Activated gamma-delta T cell treated with anti-CD3 and anti-CD28 coated beads, Interleukin-2, amount 50 U/mL, for 16 hours (primary cell): Measurements from ENCODE around the gene RNU11.
"Not testable (repeated sequence)": the region's sequence is repeated elsewhere in the genome, so short reads cannot be mapped to it uniquely, and the experiment has no call there.

Source experiments
- DNase-seq: peaks from one replicate; pipeline ENCODE4 v3.0.0-alpha.2; 2020; ENCODE audit warnings: low read depth

RNU11 gene

GRCh38 chr1:28648474-28649198 lies at the start of gene RNU11:
Gene RNU11 (plus strand): TSS chr1:28648600.
- DNase-seq = peak; percentile 83

DNA sequence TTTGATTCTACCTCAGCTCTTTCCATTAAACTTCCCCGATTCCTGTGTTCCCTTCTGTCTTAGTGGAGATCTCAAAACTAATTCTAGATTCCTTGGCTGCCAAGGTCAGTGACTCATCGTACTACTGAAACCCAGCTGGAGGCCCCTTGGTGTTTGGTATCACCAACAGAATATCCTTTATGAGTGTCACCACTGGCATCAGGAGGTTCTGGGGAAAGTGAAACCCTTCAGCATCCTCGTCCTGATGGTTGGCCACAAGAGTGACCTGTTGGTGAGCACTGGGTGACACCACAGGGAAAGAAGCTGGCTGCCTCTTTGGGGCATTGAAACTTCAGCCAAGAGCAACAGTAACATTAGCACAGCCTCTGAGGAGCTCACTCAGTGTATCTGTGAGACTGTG lies 46.7 kb upstream of the RNU11 start:
- no peak for DNase-seq

GRCh38 chr1:28602536-28603439 lies 45.6 kb upstream of the RNU11 start:
- DNase-seq = no peak

DNA sequence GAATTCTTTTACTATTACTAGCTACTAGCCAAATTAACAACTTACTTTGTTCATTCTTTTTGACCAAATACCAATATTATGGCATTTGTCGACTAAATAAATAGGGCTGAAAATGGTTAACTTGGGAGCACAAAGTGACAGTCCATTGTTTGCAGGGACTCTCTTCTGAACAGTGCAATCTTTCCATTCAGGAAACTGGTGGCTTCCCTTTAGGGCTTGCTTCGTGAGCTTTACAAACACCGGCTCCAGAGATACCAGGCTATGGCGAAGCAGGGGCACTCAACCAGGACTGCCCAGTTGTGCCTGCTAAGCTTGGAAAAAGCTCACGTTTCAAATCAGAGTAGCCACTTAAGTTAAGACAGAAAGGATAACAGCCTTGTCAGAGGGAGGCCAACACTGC lies 44.0 kb upstream of the RNU11 start:
- DNase-seq = no peak

DNA sequence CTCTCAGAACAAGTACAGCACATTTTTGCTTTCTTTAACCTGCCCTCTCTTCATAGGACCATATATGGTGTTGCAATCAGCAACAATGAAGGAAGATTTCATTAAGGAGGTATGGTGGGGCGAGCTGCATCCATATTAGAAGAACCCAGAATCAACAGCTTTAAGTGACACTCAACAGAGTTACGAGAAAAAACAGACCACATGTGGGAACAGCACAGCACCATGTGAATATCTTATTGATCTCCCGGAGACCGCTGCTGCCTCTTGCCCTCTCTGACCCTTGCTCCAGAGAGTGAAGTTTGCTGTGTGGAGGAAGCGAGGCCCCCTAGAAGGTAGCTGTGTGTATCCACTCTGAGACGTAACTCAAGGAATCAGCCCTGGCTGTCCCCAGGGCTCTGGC lies 43.4 kb upstream of the RNU11 start:
- no peak for DNase-seq

DNA sequence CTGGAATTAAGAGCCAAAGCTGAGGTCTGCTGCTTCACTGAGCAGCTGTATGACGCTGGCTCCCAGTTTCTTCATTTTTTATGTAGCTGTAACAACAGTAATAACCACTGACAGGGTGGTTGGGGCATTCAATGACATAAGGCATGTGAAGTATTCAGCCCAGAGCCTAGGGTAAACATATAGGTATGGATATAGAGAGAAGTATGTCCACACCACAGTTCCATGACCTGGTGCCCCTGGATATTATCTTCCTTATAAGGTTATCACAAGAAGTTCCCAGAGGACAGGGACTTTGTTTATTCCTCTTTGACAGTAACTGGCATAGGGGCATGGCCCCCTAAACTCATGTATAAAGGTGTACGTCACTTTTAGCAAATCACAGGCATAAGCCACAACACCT lies 41.6 kb upstream of the RNU11 start:
- DNase-seq = no peak

DNA sequence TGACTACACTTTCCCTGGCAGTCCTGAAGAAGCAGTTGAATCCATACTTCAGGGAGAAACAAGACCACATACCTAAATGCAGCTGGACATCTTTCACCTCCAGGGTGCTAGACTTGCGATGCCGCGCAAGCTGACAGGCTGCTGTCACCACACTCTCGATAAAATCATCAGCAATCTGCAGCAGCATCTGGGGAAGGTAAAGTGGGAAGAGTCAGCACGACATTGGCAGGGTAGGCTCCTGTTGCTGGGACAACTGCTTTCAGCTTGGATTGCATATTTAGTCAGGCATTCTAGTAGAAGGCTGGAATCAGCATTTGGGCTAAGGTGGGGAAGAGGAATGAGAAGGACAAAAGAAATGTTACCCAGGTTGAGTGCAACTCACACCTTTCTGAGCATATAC lies 35.2 kb upstream of the RNU11 start:
- no peak for DNase-seq

DNA sequence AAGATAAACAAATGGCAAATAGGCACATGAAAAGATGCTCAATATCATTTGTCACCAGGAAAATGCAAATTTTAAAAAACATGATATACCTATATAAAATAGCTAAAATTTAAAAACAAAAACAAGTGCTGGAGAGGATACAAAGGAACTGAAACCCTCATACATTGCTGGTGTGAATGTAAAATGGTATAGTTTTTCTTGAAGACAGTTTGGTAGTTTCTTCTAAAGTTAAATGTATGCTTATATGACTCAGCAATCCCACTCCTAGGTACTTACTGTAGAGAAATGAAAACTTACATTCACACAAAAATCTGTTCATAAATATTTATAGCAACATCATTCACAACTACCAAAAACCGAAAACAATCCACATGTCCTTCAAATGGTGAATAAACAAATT lies 16.7 kb upstream of the RNU11 start:
- no peak for DNase-seq

GRCh38 chr1:28632560-28632959 lies 15.8 kb upstream of the RNU11 start:
- DNase-seq = no peak

- no peak for DNase-seq
Observed at GRCh38 chr1:28640766-28641165, 7.6 kb upstream of the RNU11 start.

- DNase-seq = no peak
Observed at GRCh38 chr1:28642056-28642846, 6.1 kb upstream of the RNU11 start.

DNA sequence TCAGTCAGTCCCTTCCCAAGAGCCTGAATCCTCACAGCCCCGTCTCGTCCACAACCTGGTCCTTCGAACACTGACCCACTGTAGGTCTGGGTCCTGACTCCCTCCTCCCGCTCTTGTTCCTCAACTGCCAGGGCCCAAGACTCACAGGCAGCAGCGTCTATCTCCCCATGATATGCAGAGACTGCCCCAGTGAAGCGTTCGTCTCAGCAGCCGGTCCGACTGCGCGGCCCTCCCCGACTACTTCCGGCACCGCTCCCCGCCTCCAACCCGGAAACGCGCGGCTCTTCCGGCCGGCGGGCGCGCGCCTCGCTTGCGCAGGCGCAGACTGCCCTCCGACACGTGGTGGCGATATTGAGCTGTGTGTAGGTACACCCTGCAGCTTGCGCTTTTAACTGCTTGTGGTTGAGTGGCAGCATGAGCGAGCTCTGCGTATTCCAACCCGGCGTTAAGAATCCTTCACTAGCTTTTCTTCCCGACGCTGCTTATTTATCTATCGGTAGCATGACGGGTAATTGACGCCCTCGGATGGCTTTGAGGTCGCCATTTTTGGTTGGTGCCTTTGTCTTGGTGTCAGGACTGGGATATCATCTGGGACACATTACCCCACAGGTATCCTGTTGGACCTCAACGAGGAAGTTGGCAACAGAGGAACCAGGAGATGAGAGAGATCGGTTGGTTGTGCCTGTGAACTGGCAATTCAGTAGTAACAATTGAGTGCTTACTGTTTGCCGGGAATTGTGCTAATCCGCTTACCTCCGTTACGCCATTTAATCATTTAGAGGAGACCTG lies 5.4 kb upstream of the RNU11 start, which contains the start of gene TAF12:
TSS of gene TAF12 (minus strand) at position 221 of the 789 bp plus-strand sequence. CDS start 20,986 bp downstream, outside the sequence.
- peak; percentile 84 for DNase-seq

DNA sequence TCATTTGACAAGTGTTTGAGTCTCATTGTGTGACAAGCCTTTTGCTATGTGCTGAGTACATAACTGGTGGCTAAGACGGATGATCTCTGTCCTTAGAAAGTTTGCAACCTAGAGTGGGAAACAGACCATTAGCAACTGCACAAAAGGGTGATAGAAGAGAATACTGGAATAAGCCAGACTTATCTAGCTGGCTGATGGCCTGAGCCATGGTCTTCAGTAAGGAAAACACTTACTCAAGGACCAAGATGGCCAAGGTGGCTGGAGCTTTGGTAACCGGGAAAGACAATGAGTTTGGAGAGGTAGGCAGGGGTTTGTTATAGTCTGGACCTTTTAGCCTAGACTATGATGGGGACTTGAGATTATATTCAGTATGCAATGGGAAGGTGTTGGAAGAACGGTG lies 3.9 kb upstream of the RNU11 start:
- no peak for DNase-seq

DNA sequence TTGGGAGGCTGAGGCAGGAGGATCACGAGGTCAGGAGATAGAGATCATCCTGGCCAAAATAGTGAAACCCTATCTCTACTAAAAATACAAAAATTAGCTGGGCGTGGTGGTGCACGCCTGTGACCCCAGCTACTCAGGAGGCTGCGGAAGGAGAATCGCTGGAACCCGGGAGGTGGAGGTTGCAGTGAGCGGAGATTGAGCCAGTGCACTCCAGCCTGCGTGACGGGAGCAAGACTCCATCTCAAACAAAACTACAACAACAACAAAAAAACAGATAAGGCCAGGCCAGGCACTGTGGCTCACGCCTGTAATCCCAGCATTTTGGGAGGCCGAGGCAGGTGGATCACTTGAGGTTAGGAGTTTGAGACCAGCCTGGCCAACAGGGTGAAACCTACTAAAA lies 3.0 kb upstream of the RNU11 start:
- not testable (repeated sequence) for DNase-seq

GRCh38 chr1:28646040-28646439 lies 2.4 kb upstream of the RNU11 start:
- DNase-seq = no peak

- DNase-seq = peak; percentile 81
Observed at GRCh38 chr1:28648008-28648473, 359 bp upstream of the RNU11 start.

DNA sequence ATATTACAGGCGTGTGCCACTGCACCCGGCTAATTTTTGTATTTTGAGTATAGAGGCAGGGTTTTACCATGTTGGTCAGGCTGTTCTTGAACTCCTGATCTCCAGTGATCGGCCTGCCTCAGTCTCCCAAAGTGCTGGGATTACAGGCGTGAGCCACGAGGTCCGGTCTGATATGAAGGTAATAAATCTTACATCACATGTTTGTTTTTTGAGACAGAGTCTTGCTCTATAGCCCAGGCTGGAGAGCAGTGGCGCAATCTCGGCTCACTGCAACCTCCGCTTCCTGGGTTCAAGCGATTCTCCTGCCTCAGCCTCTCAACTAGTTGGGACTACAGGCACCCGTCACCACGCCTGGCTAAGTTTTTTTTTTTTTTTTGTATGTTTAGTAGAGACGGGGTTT lies 4.7 kb downstream of the RNU11 start:
- not testable (repeated sequence) for DNase-seq

- not testable (repeated sequence) for DNase-seq
Observed at GRCh38 chr1:28653870-28654269, 5.5 kb downstream of the RNU11 start.

- DNase-seq = not testable (repeated sequence)
Observed at GRCh38 chr1:28655448-28656311, 7.3 kb downstream of the RNU11 start.

- DNase-seq = no peak
Observed at GRCh38 chr1:28656335-28656734, 7.9 kb downstream of the RNU11 start.
